ENCODE measurements around the gene EIF5A.
"Not testable (repeated sequence)": the region's sequence is repeated elsewhere in the genome, so short reads cannot be mapped to it uniquely, and the experiment has no call there.

Gene EIF5A

GRCh38 chr17:7330638-7331015, 23.2 kb downstream of the EIF5A start:
- no peak for DNase-seq (ENCODE audit: low read depth)

GRCh38 chr17:7332111-7332510, 24.7 kb downstream of the EIF5A start:
- no peak for DNase-seq (ENCODE audit: low read depth)

- not testable (repeated sequence) for DNase-seq (ENCODE audit: low read depth)
Measured at GRCh38 chr17:7332600-7333069, 25.2 kb downstream of the EIF5A start.

GRCh38 chr17:7334938-7335538, 27.6 kb downstream of the EIF5A start:
- DNase-seq (ENCODE audit: low read depth) = no peak

GRCh38 chr17:7335765-7336164, 28.3 kb downstream of the EIF5A start:
- not testable (repeated sequence) for DNase-seq (ENCODE audit: low read depth)

GRCh38 chr17:7336240-7337175, 29.1 kb downstream of the EIF5A start, which contains the start of gene ACAP1:
Gene ACAP1, plus strand, starts transcription at chr17:7336529. Its CDS starts 206 bp downstream, at chr17:7336735.
- peak; percentile 85 for DNase-seq (ENCODE audit: low read depth)

- not testable (repeated sequence) for DNase-seq (ENCODE audit: low read depth)
Measured at GRCh38 chr17:7337600-7337999, 30.2 kb downstream of the EIF5A start.

- DNase-seq (ENCODE audit: low read depth) = no peak
Measured at GRCh38 chr17:7340179-7340578, 32.8 kb downstream of the EIF5A start.

GRCh38 chr17:7341842-7342241, 34.4 kb downstream of the EIF5A start:
- no peak for DNase-seq (ENCODE audit: low read depth)

- no peak for DNase-seq (ENCODE audit: low read depth)
Measured at GRCh38 chr17:7343250-7343649, 35.8 kb downstream of the EIF5A start.

- no peak for DNase-seq (ENCODE audit: low read depth)
Measured at GRCh38 chr17:7346761-7347614, 39.6 kb downstream of the EIF5A start.

GRCh38 chr17:7347630-7348477, 40.4 kb downstream of the EIF5A start:
- DNase-seq (ENCODE audit: low read depth) = no peak

- DNase-seq (ENCODE audit: low read depth) = no peak
Measured at GRCh38 chr17:7348478-7349242, 41.2 kb downstream of the EIF5A start.

GRCh38 chr17:7351665-7352502, 44.5 kb downstream of the EIF5A start, which contains the start of gene KCTD11:
Gene KCTD11, plus strand, starts transcription at chr17:7352162.
- peak; percentile 69 for DNase-seq (ENCODE audit: low read depth)

- DNase-seq (ENCODE audit: low read depth) = no peak
Measured at GRCh38 chr17:7352503-7352889, 45.1 kb downstream of the EIF5A start.

GRCh38 chr17:7352910-7353635, 45.6 kb downstream of the EIF5A start:
- no peak for DNase-seq (ENCODE audit: low read depth)

- no peak for DNase-seq (ENCODE audit: low read depth)
Measured at GRCh38 chr17:7354262-7354843, 46.9 kb downstream of the EIF5A start.

- no peak for DNase-seq (ENCODE audit: low read depth)
Measured at GRCh38 chr17:7355053-7355452, 47.6 kb downstream of the EIF5A start, which contains the start of gene TMEM95. Gene TMEM95, plus strand, starts transcription at chr17:7355156. Its CDS starts 49 bp downstream, at chr17:7355205.
